Activated T-cell treated with anti-CD3 and anti-CD28 coated beads for 48 hours (primary cell): Measurements from ENCODE around the gene ID2.
A peak's percentile ranks its signal among the peaks of the same experiment; 100 is the strongest.

Source experiments
- DNase-seq: peaks from one replicate; pipeline ENCODE4 v3.0.0-alpha.2; 2020; ENCODE audit warnings: low read depth

Gene ID2

GRCh38 chr2:8670580-8670979 is 11.3 kb upstream of the ID2 start:
- no peak for DNase-seq

GRCh38 chr2:8671176-8671575 is 10.7 kb upstream of the ID2 start:
- DNase-seq: no peak

- no peak for DNase-seq
Measured at GRCh38 chr2:8671802-8672201, 10.1 kb upstream of the ID2 start.

GRCh38 chr2:8672940-8673339 is 8.9 kb upstream of the ID2 start:
- DNase-seq: no peak

- no peak for DNase-seq
Measured at GRCh38 chr2:8673381-8673780, 8.5 kb upstream of the ID2 start.

DNA sequence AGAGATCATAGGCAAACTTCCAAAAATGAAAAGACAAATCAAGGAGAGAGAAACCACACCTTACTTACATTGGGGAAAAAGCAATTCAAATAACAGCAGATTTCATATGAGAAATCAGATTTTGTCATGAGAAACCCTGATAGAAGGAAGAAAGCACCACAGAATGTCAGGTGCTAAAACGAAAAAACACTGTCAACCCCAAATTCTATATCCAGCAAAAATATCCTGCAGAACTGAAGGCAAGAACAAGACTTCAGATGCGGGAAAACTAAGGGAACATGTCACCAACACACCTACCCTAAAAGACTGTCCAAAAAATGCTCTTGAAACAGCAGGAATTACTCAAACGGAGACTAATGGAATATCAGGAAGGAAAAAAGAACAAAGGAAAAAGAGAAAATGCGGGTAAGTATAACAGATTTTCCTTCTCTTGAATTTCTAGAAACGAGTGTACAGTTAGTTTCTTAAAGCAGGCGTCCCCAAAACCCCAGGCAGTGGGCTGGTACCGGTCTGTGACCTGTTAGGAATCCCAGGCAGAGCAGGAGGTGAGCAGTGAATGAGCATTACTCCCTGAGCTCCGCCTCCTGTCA is 7.3 kb upstream of the ID2 start:
- DNase-seq: no peak

GRCh38 chr2:8675543-8675942 is 6.3 kb upstream of the ID2 start:
- no peak for DNase-seq

- no peak for DNase-seq
Measured at GRCh38 chr2:8676191-8676920, 5.5 kb upstream of the ID2 start.

GRCh38 chr2:8676921-8677645 is 4.8 kb upstream of the ID2 start:
- no peak for DNase-seq

GRCh38 chr2:8677646-8678592 is 3.9 kb upstream of the ID2 start:
- no peak for DNase-seq

GRCh38 chr2:8678731-8679566 is 2.9 kb upstream of the ID2 start:
- peak; percentile 89 for DNase-seq

DNA sequence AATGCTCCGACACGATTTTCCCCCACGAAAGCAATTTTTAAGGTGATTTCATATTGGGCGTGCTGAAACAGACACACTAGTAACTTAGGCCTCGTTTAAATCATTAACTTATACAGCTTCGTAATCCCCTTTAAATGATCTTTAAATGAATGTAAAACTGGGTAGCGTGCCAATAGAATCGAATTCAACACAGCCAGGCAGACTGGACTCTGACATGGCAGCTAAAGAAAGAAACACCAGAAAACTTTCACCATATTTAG is 2.4 kb upstream of the ID2 start:
- DNase-seq: no peak

- no peak for DNase-seq
Measured at GRCh38 chr2:8679827-8680731, 1.8 kb upstream of the ID2 start.

- DNase-seq: peak; percentile 77
Measured at GRCh38 chr2:8680822-8681760, 765 bp upstream of the ID2 start.

GRCh38 chr2:8682719-8683667 is 1.1 kb downstream of the ID2 start:
- no peak for DNase-seq

GRCh38 chr2:8684540-8684877 is 2.7 kb downstream of the ID2 start:
- peak; percentile 40 for DNase-seq

GRCh38 chr2:8684878-8685696 is 3.2 kb downstream of the ID2 start:
- peak; percentile 61 for DNase-seq
